Activated gamma-delta T cell treated with anti-CD3 and anti-CD28 coated beads, Interleukin-2, amount 50 U/mL, for 16 hours (primary cell): Measurements from ENCODE around the gene CTAG1A.
"Not testable (repeated sequence)": the region's sequence is repeated elsewhere in the genome, so short reads cannot be mapped to it uniquely, and the experiment has no call there.

Experiments
- DNase-seq: peaks from one replicate; pipeline ENCODE4 v3.0.0-alpha.2; 2020; ENCODE audit warnings: low read depth

The CTAG1A gene

DNA sequence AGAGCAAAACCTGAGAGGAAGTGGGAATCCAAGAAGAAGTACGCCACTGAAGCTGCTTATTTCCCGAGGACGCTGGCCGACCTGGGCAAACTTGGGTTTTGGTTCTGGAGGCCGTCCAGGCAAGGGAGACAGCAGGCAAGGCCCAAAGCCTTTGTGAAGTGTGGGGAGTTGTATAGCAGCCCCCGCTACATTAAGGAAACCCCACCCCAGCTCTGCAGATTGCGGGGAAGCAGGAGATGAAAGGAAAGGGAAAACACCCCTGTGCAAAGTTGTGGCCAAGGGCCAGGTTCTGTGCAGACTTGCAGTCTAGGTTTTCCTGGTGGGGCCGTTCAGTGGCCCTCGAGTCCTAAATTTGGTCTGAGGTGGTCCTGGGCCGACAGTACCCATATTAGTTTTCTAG is 11.9 kb upstream of the CTAG1A start:
- DNase-seq, result not testable (repeated sequence)

GRCh38 chrX:154575076-154575475 is 9.9 kb upstream of the CTAG1A start:
- DNase-seq, result not testable (repeated sequence)

DNA sequence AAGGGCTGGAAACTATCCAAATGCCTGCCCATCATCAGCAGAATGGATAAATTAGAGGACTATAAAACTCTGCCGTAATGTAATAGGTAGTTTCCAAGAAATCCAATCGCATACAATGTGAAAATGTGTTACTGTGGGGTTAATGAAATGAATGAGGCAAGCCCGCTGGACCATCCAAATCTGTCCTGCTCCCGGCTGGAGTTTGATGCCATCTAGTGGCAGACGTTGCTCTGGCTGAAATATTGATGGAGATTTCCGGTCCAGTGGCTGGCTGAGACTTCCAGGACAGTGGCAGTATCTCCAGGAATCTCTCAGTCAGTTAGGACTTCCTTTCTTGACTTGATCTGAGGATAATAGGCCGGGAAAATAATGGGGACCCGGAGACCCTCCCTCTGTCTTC is 1.9 kb upstream of the CTAG1A start:
- DNase-seq, result not testable (repeated sequence)

DNA sequence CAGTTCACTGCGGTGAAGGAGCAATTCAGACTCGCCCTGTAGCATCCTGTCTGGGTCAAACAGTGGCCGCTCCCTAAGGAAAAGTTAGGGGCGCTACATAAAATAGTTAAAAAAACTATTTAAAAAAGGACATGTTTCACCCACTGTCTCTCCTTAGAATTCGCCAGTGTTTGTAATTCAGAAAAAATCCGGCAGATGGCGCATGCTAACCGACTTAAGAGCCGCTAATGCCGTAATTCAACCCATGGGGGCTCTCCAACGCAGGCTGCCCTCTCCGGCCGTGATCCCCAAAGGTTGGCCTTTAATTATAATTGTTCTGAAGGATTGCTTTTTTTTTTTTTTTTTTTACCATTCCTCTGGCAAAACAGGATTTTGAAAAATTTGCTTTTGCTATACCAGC is 5.5 kb downstream of the CTAG1A start:
- DNase-seq, result not testable (repeated sequence)

- no peak for DNase-seq
Observed at GRCh38 chrX:154592505-154592904, 7.6 kb downstream of the CTAG1A start.

DNA sequence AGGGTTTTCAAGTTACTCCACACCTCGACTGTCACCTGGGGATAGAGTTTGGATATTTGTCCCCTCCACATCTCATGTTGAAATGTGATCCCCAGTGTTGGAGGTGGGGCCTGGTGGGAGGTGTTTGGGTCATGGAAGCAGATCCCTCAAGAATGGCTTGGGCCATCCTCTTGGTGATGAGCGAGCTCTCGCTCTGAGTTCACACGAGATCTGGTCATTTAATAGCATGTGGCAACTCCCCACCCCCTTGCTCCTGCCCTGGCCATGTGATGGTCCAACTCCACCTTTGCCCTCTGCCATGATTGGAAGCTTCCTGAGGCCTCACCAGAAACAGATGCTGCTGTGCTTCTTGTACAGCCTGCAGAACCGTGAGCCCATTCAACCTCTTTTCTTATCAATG is 8.3 kb downstream of the CTAG1A start:
- no peak for DNase-seq

DNA sequence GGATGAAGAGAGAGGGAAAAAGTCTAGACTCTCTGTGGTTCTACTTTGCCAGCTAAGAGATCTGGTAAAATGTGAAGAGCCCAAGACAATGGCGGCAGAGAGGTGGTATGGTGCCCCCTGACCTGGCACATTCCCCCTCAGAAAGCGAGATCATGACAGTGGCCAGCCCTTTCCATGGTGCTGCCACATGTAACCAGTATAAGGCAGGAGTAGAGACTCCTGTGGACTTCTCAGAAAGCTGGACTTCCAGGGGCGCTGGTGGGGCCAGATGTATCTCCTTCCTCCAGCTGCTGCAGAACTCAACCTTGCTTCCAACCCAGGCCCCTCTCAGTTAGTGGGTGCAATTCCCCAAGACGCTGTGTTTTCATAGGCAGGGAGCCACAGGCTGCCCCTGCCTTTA is 9.6 kb downstream of the CTAG1A start:
- DNase-seq, result no peak

DNA sequence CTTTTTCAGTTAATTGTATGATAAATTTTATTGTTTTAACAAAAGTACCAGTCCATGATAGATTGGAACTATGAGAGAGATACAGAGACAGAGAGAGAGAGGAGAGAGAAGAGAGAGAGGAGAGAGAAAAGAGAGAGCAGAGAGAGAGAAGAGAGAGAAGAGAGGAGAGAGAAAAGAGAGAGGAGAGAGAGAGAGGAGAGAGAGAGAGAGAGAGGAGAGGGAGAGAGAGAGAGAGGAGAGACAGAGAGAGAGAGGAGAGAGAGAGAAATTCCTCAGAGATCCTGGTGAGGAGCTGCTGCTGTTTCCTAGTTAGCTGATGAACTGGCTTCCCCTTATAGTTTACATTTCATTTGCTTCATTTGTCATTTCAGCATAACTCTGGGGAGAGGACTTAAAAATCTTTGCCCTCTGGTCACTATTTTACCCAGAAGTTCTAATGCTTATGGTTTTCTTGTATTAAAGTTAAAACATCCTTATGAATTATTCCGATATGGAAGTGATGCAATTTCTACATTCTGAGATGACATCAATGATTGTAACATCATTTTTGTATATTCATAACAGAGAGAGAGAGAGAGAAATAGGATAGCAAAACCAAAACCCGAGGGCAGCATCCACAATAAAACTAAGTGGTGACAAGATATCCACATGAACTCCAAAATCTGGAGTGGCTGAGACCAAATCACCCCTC is 10.8 kb downstream of the CTAG1A start:
- DNase-seq, result no peak

GRCh38 chrX:154596290-154596929 is 11.5 kb downstream of the CTAG1A start:
- no peak for DNase-seq

DNA sequence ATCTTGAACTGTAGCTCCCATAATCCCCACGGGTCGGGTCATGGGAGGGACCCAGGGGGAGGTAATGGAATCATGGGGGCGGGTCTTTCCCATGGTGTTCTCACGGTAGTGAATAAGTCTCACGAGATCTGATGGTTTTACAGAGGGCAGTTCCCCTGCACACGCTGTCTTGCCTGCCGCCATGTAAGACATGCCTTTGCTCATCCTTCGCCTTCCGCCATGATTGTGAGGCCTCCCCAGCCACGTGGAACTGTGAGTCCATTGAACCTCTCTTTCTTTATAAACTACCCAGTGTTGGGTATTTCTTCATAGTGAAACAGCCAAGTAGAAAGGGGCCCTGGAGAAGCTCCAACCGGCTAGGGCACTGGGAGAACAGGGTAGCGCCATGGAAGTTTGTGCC is 12.3 kb downstream of the CTAG1A start:
- DNase-seq, result no peak

DNA sequence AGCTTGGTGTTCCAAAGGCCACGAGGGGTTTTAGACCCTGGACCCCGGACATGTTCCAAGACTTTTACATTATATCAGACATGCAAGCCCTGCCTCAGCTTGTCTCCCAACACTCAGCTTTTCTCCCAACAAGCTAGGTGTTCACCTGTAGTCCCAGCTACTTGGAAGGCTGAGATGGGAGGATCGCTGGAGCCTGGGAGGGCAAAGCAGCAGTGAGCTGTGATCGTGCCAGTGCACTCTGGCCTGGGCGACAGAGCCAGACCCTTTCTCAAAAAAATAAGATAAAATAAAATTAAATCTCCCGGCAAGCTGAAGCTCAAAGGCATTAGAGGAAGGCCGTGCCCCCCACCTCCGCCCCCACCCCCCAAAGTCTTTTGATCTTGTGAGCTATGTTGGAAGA is 13.7 kb downstream of the CTAG1A start:
- no peak for DNase-seq

DNA sequence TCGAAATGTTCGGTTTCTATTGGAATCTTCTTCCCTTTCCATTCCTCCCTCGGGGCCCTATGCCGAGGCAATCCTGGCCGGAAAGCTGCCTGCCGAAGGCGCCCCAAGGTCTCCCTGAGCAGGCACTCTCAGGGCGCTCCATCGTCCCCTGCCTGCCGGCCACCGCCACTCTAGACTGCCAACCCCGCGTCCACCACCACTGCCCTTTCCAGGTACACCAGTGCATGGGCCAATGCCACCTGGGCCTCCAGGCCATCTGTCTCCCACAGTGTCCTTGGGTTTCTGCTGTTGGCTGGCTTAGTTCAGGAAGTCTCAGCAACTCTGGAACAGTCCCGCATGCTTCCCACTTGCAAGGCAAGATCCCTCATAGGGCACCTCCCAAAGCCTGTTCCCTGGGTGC is 14.6 kb downstream of the CTAG1A start:
- no peak for DNase-seq

- DNase-seq, result no peak
Observed at GRCh38 chrX:154600759-154601374, 15.9 kb downstream of the CTAG1A start.

GRCh38 chrX:154602226-154602625 is 17.3 kb downstream of the CTAG1A start:
- no peak for DNase-seq

- no peak for DNase-seq
Observed at GRCh38 chrX:154602766-154603437, 18.0 kb downstream of the CTAG1A start.

GRCh38 chrX:154603438-154604430 is 18.8 kb downstream of the CTAG1A start:
- no peak for DNase-seq

DNA sequence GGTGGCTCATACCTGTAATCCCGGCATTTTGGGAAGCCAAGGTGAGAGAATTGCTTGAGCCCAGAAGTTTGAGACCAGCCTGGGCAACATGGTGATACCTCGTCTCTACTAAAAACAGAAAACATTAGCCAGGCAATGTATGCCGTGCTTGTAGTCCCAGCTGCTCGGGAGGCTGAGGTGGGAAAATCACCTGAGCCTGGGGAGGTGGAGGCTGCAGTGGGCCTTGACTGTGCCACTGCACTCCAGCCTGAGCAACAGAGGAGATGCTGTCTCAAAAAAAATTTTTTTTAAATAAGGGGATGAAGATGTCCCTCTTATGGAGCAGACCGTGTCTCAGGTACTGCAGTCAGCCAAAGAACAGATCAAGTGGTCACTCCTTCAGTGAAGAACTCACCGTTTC is 20.6 kb downstream of the CTAG1A start:
- no peak for DNase-seq

DNA sequence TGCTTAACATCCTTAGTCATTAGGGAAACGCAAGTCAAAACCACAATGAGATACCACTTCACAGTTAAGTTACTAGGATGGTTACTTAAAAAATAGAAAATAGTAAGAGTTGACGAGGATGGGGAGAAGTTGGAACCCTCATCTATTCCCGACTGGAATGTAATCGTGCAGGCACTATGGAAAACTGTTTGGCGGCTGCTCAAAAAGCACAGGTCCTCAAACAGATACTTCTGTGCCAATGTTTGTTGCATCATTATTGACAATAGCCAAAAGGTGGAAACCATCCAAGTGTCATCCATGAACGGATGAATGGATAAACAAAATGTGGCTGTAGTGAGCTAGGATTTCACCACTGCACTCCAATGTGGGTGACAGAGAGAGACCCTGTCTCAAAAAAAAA is 22.4 kb downstream of the CTAG1A start:
- no peak for DNase-seq

- not testable (repeated sequence) for DNase-seq
Observed at GRCh38 chrX:154607976-154608375, 23.0 kb downstream of the CTAG1A start.

- DNase-seq, result not testable (repeated sequence)
Observed at GRCh38 chrX:154608823-154609222, 23.9 kb downstream of the CTAG1A start.

DNA sequence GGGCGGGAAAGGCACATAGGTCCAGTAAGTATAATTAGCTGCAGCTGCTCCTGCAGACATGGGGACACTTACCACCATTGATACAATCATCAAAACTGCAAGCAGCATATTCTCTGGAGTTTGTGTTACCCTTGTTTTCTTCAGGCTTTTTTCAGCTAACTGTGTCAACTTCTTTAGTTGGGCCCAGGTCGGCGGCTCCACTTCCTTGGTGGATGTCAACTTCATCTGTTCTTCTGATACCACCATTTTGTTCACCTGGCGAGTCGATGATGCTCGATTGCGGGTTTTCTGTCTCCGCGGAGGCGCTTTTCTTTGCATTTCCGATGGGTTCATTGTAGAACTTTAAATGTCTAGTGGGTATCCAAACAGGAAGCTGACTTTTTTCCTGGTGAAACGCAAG is 26.2 kb downstream of the CTAG1A start:
- DNase-seq, result not testable (repeated sequence)

DNA sequence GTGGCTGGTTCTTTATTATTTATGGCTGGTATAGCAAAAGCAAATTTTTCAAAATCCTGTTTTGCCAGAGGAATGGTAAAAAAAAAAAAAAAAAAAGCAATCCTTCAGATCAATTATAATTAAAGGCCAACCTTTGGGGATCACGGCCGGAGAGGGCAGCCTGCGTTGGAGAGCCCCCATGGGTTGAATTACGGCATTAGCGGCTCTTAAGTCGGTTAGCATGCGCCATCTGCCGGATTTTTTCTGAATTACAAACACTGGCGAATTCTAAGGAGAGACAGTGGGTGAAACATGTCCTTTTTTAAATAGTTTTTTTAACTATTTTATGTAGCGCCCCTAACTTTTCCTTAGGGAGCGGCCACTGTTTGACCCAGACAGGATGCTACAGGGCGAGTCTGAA is 28.7 kb downstream of the CTAG1A start:
- DNase-seq, result not testable (repeated sequence)
